Liver (tissue), 3 donors: ENCODE data around the gene RBM39.

Source experiments
- EGR1 ChIP-seq, 2 donors: IDR thresholded peaks; 2 replicates each; pipeline ENCODE4 v1.6.1; 2016 to 2018; ENCODE audit warnings: antibody characterized with exemption in 2 of 2, low read depth in 2 of 2
- FOXA1 ChIP-seq: IDR thresholded peaks from 2 replicates; pipeline ENCODE4 v1.6.1; 2016; ENCODE audit warnings: antibody characterized with exemption
- FOXA2 ChIP-seq: IDR thresholded peaks from 2 replicates; pipeline ENCODE4 v1.6.1; 2016; ENCODE audit warnings: antibody characterized with exemption
- GABPA ChIP-seq, 2 donors: IDR thresholded peaks in 1 of 2; conservative IDR thresholded peaks in 1 of 2; 2 replicates each; pipeline ENCODE4 v1.6.1; 2016; ENCODE audit warnings: antibody characterized with exemption in 2 of 2, mild to moderate bottlenecking in 1 of 2, moderate library complexity in 1 of 2
- JUND ChIP-seq, 2 donors: IDR thresholded peaks; 2 replicates each; pipeline ENCODE4 v1.6.1; 2016; ENCODE audit warnings: antibody characterized with exemption in 2 of 2
- MAX ChIP-seq: IDR thresholded peaks from 2 replicates; pipeline ENCODE4 v1.6.1; 2016; ENCODE audit warnings: antibody characterized with exemption
- NR2F2 ChIP-seq: IDR thresholded peaks from 2 replicates; pipeline ENCODE4 v1.6.1; 2016; ENCODE audit warnings: antibody characterized with exemption
- RAD21 ChIP-seq, 2 donors: IDR thresholded peaks; 2 replicates each; pipeline ENCODE4 v1.6.1; 2016; ENCODE audit warnings: antibody characterized with exemption in 2 of 2, mild to moderate bottlenecking in 2 of 2
- REST ChIP-seq: IDR thresholded peaks from 2 replicates; pipeline ENCODE4 v1.6.1; 2016; ENCODE audit warnings: antibody characterized with exemption, mild to moderate bottlenecking
- RXRA ChIP-seq, 2 donors: IDR thresholded peaks; 2 replicates each; pipeline ENCODE4 v1.6.1; 2017 to 2018; ENCODE audit warnings: antibody characterized with exemption in 2 of 2, mild to moderate bottlenecking in 1 of 2
- SP1 ChIP-seq: IDR thresholded peaks from 2 replicates; pipeline ENCODE4 v1.6.1; 2018; ENCODE audit warnings: antibody characterized with exemption, mild to moderate bottlenecking
- TAF1 ChIP-seq: conservative IDR thresholded peaks from 2 replicates; pipeline ENCODE4 v1.6.1; 2016; ENCODE audit warnings: antibody characterized with exemption, mild to moderate bottlenecking
- YY1 ChIP-seq: IDR thresholded peaks from 2 replicates; pipeline ENCODE4 v1.6.1; 2016; ENCODE audit warnings: antibody characterized with exemption, mild to moderate bottlenecking
- TF ChIP-seq, protein P1 (sequence below): fragments of 150-350 bp; IDR thresholded peaks from 2 replicates; pipeline ENCODE4 v1.5.1; 2017; ENCODE audit warnings: improper control_type of control experiment, low read depth, low read length; ENCODE audit not compliant: missing input control
- donor health status: healthy.
- donor health status: healthy.

- TF ChIP-seq, protein P1, sequence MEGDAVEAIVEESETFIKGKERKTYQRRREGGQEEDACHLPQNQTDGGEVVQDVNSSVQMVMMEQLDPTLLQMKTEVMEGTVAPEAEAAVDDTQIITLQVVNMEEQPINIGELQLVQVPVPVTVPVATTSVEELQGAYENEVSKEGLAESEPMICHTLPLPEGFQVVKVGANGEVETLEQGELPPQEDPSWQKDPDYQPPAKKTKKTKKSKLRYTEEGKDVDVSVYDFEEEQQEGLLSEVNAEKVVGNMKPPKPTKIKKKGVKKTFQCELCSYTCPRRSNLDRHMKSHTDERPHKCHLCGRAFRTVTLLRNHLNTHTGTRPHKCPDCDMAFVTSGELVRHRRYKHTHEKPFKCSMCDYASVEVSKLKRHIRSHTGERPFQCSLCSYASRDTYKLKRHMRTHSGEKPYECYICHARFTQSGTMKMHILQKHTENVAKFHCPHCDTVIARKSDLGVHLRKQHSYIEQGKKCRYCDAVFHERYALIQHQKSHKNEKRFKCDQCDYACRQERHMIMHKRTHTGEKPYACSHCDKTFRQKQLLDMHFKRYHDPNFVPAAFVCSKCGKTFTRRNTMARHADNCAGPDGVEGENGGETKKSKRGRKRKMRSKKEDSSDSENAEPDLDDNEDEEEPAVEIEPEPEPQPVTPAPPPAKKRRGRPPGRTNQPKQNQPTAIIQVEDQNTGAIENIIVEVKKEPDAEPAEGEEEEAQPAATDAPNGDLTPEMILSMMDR: no peak
- TF ChIP-seq RXRA (IDR thresholded peaks at IDR 0.05) (no peak), TAF1 (no peak), EGR1 (IDR thresholded peaks at IDR 0.05; ENCODE audit: low read depth in 2 of 2) (no peak), YY1 (no peak), FOXA1 (no peak), RAD21 (IDR thresholded peaks at IDR 0.05) (no peak), MAX (no peak), GABPA (IDR thresholded peaks at IDR 0.05 in 1 of 2, conservative IDR thresholded peaks at IDR 0.05 in 1 of 2) (no peak), FOXA2 (no peak), REST (no peak), SP1 (no peak), NR2F2 (no peak), JUND (IDR thresholded peaks at IDR 0.05) (no peak)
Measured at GRCh38 chr20:35720165-35721123, 21.6 kb downstream of the RBM39 start.
